Measurements from ENCODE around the gene CCDC92.

The CCDC92 gene

DNA sequence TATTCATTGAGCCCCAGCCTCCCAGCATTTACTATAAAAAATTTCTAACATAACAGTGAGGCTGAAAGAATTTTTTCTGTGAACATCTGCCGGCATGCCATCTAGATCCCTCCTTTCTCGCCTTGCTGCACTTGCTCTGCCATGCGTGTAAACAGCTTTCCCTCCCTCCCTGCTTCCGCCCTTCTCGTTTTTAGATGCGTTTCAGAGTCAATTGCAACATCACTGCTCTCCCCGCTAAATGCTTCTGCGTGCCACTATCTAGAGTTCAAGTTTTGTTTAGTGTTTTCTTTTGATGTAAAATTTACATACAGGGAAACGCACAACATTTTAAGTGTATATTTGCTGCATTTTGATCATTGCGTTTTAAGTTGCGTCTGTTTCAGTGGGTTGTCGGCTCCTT, 83.6 kb downstream of the CCDC92 start:
- no peak for DNase-seq (ENCODE audit: low spot score)

DNA sequence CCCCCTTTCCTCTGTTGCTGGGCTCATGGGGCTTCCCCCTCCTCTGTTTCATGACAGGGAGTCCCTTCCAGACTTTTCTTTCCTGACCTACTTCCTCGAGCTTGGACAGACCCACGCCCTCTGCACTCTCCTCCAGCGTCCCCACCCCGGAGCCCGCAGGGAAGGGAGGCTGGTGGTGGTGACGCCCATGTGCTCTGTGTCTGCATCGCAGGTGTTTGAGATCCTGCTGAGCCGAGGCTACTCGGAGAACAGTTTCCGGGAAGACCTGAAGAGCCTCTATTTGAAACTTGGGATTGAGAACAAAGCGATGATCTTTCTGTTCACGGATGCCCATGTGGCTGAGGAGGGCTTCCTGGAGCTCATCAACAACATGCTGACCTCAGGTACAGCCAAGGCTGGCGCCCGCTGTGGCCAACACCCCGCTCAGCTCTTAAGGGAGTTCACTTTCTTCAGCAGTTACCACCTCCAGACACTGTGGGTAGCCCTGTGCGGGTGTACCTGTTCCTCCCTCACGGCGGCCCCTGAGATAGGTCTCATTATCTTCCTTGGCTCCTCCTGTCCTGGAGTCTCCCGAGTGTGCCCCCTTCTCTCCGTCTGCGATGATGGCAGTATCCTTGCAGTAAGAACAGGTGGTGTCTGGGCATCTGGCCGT, 85.6 kb downstream of the CCDC92 start:
- DNase-seq (ENCODE audit: low spot score), result no peak

DNA sequence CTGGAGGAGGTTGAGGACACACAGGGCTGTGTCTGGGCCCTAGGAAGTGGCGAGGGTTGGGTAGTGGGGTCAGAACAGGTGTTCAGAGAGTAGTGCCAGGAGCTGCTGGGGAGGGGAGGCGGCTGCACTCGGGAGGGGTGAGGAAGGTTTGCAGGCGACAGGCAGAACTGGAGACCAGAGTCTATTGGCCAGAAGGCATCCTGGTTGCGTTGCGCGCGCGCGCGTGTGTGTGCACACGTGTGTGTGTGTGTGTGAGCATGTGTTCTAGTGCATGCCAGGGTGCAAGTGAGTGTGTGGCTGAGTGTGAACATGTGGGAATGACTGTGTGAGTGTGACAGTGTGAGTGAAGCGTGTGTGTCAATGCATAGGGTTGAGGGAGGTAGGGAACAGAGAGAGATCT, 86.4 kb downstream of the CCDC92 start:
- no peak for DNase-seq (ENCODE audit: low spot score)
